IgD-negative memory B cell (primary cell): ENCODE results near the gene BMF. TPM values are rescaled to one million over a fixed set of nuclear protein-coding genes. Genes with fewer than 3 reads are reported as not detected.

Experiments
- H3K27ac Mint-ChIP-seq, 3 donors: one replicate each; pipeline ENCODE4 v1.8.0; 2020 to 2022; ENCODE audit warnings: mild to moderate bottlenecking in 3 of 3, mixed read lengths in 3 of 3, moderate library complexity in 1 of 3
- H3K27me3 Mint-ChIP-seq: one replicate; pipeline ENCODE4 v1.8.0; 2021; ENCODE audit warnings: mixed read lengths
- H3K36me3 Mint-ChIP-seq: one replicate; pipeline ENCODE4 v1.8.0; 2020; ENCODE audit warnings: mild to moderate bottlenecking, mixed read lengths
- H3K4me1 Mint-ChIP-seq, 3 donors: one replicate each; pipeline ENCODE4 v1.8.0; 2020 to 2022; ENCODE audit warnings: mixed read lengths in 3 of 3, mild to moderate bottlenecking in 1 of 3
- H3K4me3 Mint-ChIP-seq, 4 donors: one replicate each; pipeline ENCODE4 v1.8.0; 2020 to 2022; ENCODE audit warnings: mild to moderate bottlenecking in 4 of 4, mixed read lengths in 4 of 4, moderate library complexity in 3 of 4
- H3K9me3 Mint-ChIP-seq, 3 donors: one replicate each; pipeline ENCODE4 v1.8.0; 2020 to 2021; ENCODE audit warnings: mixed read lengths in 3 of 3, mild to moderate bottlenecking in 1 of 3
- polyA plus RNA-seq: library from polyadenylated mRNA; unstranded; fragments of 300-500 nt; fragmentation: Illumina TruSeq; gene quantifications from one replicate; pipeline ENCODE4 v1.2.3, GENCODE V29; 2021

BMF gene
- polyA plus RNA-seq, 1 donor from 2014 or later = 5.8 TPM

DNA sequence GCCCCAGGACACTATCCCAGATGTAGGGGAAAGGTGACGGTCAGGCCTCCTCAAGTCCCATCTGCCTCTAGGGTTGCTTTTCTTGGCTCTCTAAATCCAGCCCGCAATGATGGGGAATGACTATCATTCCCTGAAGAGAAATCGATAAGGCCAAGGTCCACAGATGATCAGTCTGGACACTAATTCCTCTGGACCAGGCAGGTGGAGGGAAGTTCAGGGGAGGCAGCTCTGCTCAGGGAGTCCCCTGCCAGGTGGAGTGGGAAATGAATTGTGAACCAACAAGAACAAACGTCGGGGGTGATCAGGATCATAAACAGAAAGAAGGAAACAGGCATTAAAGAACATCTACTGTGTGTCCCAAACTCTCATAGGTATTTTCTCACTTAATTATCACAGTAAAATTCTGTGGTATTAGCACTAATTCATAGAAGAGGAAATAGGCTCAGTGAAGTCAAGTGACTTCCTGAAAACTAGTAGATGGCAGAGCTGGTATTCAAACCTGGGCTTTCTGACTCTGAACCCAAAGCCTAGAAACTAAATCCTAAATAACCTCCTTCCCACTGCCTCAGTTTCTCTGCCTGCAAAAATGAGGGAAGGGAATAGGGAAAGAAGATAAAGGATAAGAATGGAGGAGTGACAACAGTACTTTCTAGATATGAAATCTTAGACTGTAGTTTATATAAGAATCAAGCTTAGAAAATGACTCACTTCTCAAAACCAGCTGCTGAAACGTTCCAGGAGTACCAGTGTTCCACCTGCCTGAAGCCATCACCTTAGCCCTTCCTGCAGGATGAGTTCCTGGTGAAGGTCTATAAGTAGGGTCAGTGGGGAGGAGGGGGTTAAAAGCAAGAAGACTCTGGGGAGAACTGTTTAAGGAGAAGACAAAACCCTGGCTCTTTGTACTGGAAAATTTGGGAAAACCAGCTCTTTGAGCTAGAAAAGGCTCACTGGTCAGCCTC is 7.5 kb downstream of the BMF start:
- peaks cover 13% of the 10 kb centered on the region for H3K36me3 Mint-ChIP-seq
- H3K4me1 Mint-ChIP-seq = peaks cover 53 to 84% (median 79%) of the 10 kb centered on the region in 3 donors

DNA sequence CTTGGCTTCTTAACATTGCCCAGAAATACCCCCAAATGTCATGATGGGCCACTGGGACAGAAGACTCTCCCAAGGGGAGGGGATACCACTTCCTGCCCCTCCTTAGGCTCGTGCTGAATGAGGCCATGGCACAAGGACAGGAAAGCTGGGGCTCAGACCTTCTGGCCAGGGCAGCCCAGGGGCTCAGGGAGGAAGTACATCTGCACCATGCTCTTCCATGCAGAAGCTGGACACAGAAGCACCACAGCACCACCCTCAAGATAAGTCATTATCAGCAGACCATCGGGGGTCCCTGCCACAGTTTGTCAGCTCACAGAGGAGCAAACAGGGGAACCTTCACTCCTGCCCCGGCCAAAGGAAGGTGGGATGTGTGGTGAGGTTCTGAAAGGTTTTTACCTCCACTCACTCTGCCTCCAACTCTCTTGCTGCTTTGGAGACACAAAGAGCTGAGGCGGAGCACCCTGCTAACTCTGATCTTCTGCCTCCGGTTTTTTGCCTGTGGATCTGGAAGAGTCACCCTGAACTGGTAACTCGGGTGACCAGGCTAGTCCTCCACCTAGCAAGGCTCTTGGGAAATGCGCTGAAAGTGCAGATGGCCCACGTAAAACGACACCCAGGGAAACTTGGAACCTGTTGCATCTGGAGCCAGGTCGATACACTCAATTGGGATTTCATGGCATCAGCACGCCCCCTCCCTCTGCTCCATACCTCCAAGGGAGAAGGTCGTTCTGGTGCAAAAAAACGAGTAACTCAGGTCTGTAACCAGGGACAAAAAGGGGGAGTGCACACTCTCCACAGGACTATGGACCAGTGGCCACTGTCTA is 8.3 kb downstream of the BMF start:
- H3K9me3 Mint-ChIP-seq = no peaks in the 10 kb centered on the region
- H3K36me3 Mint-ChIP-seq = peaks cover 13% of the 10 kb centered on the region
- H3K4me3 Mint-ChIP-seq = peak overlapping the region in 3 of 4 donors; percentile 77 to 96 (median 91)
- H3K27ac Mint-ChIP-seq = peak overlapping the region; percentile 92 to 98 (median 97)
- no peaks in the 10 kb centered on the region for H3K27me3 Mint-ChIP-seq
- peaks cover 52 to 82% (median 78%) of the 10 kb centered on the region in 3 donors for H3K4me1 Mint-ChIP-seq

More for the DNA sequence above, 7.5 kb downstream of the BMF start:
- Mint-ChIP-seq H3K4me3 (peak overlapping the region; percentile 65 to 96 (median 84)), H3K9me3 (no peaks in the 10 kb centered on the region), H3K27me3 (no peaks in the 10 kb centered on the region), H3K27ac (peak overlapping the region; percentile 92 to 98 (median 97))

DNA sequence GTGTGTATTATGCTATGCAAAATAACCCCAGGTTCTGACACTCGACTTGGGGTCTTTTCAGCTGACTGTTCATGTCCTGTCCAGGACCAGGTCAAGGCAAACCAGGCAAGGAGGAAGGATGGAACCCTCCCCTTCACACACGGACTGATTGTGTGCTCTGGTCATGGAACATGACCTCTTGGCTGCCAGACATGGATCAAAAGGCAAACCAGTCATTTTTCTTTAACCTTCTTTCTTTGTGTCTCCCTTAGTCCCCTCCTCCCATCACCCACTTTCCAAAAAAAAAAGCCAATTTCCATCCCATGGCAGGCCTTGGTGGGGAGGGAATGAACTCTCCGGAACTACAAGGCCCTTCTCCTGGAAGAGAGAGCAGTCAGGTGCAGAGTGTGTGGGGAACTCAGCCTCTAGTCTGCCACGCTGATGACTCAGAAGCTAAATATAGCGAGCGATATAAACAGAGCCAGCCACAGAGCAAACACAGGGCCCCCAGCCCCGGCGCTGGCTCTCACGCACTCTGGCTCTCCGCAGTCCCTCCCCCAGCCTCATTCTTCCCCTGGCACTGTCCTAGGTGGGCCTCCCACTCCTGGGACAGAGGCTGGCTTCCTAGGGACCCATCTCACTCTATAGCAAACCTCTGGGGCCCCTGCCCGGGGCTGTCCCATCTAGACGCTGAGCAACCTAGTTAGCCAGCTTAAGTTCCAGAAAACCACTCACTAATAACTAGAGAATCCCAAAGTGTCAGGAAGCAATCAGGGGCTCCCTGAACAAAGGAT is 10.0 kb downstream of the BMF start:
- Mint-ChIP-seq H3K27ac (peak overlapping the region; percentile 88 to 99 (median 98)), H3K4me3 (peak overlapping the region; percentile 63 to 96 (median 82)), H3K9me3 (no peaks in the 10 kb centered on the region), H3K27me3 (no peaks in the 10 kb centered on the region), H3K36me3 (peaks cover 10% of the 10 kb centered on the region), H3K4me1 (peaks cover 56 to 84% (median 78%) of the 10 kb centered on the region in 3 donors)

DNA sequence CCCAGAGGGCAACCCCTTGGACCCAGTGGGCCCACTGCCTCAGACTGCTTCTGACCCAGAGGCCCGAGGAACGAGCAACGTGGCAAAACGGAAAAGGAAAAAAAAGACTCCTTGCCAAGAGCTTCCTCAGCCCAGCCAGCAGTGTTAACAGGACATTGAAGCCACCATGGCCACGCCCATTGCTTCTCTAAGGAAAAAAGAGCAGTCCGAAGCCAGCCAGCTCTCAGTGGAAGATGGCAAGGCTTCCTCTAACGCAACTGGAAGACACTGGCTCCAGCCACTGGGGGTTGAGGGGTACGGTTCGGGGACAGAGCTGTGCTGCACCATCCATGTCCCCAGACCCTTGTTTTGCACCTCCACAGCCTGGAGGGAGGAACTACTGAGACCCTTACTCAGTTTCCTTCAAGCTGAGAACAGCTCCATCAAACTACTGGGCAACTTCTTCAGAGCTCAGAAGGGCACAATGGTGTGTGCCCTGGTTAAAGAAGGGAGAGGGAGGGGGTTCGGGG is 10.7 kb downstream of the BMF start:
- H3K27me3 Mint-ChIP-seq = no peaks in the 10 kb centered on the region
- H3K27ac Mint-ChIP-seq = peak overlapping the region; percentile 88 to 99 (median 98)
- peaks cover 62 to 87% (median 81%) of the 10 kb centered on the region in 3 donors for H3K4me1 Mint-ChIP-seq
- peaks cover 10% of the 10 kb centered on the region for H3K36me3 Mint-ChIP-seq
- H3K9me3 Mint-ChIP-seq = no peaks in the 10 kb centered on the region
- peak overlapping the region; percentile 21 to 96 (median 82) for H3K4me3 Mint-ChIP-seq

DNA sequence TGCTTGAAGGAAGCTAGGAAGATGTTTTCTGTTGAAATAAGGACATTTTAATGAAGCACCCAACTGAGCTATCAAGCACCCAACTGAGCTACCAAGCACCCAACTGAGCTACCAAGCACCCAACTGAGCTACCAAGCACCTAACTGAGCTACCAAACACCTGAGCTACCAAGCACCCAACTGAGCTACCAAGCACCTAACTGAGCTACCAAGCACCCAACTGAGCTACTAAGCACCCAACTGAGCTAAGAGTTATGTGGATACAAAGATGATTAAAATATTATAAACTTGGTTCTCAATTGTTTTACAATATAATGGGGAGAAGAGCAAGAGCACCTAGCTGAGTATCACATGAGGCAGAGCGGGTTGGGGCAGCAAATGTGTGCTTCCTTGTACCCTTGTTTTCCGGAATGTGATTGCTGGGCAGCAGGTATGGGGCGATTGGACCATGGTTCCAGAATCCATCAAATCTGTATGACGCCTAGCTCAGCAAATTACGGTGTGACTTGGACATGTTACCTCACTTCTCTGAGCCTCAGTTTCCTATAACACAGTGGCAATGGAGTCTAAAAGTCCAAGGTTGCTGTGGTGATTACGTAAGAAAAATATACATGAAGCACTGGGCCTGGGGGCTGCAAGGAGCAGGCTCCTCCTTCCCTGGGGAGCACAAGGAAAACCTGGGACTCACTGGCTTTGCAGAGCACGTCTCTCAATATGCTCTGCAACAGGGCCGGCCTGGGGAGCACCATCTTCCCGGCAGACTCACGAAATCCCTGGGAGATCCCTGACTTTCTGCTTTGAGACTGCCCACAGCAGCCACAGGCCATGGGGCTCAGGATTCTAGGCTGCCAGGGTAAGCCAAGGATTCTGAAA is 11.3 kb downstream of the BMF start:
- Mint-ChIP-seq H3K4me3 (peak overlapping the region; percentile 21 to 96 (median 82)), H3K36me3 (peaks cover 7% of the 10 kb centered on the region), H3K9me3 (no peaks in the 10 kb centered on the region), H3K4me1 (peaks cover 67 to 86% (median 80%) of the 10 kb centered on the region in 3 donors), H3K27me3 (no peaks in the 10 kb centered on the region), H3K27ac (peak overlapping the region; percentile 88 to 99 (median 98))

DNA sequence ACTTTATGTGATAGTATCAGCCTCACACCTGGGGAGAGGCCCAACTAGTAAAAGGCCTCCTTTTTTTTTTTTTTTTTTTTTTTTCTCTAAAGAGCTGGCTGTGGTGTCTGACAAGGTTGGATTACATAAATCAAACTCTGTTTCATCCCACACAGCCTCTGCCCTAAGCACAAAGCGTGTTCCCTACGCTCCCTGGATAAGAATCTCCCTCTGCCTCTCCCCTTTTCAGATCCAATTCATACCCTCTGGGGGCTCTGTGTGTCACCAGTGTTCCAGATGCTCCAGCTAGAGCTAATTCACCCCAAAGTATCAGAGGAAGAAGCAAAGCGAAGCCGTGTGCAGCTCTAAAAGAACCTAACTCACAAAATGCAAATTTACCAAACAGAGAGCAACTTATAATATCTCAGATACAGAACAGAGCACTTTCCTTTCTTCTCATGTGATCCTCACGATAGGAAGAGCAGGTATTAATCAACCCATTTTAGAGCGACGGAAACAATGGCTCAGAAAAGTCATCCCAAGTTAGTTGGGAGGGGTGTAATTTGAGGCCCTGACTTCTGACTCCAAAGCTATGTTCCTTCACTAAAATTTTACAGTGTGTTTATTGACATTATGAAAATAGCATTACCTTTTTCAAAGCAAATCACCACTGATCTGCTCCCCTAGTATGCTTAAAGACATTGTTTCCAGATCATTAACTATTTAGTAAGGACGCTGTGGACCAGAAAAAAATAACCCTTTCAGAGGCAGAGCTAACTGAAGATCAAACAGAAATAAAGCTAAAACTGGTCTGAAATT is 12.4 kb downstream of the BMF start:
- Mint-ChIP-seq H3K27ac (peak overlapping the region; percentile 88 to 93 (median 92)), H3K4me1 (peaks cover 69 to 88% (median 80%) of the 10 kb centered on the region in 3 donors), H3K36me3 (peaks cover 5% of the 10 kb centered on the region), H3K27me3 (no peaks in the 10 kb centered on the region), H3K4me3 (peak overlapping the region; percentile 36 to 85 (median 71)), H3K9me3 (no peaks in the 10 kb centered on the region)

DNA sequence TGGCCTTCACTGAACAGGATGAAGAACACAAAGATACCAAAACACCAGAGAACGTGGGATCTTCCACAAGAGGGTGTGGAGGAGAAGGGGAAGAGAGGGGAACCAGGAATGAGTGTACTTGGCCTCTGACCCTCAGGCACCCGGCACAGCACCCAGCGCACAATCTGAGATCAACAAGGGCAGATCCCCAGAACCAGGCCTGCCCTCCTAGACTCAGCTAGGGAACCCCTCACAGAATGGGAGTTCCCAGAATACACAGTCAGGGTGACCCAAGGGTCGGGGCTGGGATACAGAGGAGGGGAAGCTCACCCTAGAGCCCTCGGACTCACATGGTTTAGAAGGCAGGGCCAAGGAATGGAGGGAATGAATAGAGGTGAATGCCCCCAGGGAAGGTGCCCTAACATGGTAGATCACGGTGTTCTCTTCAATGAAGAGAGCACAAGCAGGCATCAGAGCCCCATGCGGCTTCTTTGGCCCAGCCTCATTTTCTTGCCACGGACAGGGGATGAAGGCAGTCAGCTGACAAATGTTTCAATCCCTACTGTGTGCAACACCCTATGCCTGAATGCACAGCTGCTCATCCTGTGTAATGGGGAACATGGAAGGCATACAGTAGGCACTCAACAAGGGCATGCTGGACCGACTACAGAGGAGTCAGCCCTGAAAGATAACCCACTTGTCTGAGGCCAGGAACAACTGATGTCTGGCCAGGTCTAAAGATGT is 13.1 kb downstream of the BMF start:
- no peaks in the 10 kb centered on the region for H3K9me3 Mint-ChIP-seq
- H3K36me3 Mint-ChIP-seq = peaks cover 2% of the 10 kb centered on the region
- H3K4me1 Mint-ChIP-seq = peaks cover 64 to 80% (median 75%) of the 10 kb centered on the region in 3 donors
- peak overlapping the region; percentile 88 to 93 (median 92) for H3K27ac Mint-ChIP-seq
- no peaks in the 10 kb centered on the region for H3K27me3 Mint-ChIP-seq
- H3K4me3 Mint-ChIP-seq = peak overlapping the region in 3 of 4 donors; percentile 38 to 86 (median 77)

DNA sequence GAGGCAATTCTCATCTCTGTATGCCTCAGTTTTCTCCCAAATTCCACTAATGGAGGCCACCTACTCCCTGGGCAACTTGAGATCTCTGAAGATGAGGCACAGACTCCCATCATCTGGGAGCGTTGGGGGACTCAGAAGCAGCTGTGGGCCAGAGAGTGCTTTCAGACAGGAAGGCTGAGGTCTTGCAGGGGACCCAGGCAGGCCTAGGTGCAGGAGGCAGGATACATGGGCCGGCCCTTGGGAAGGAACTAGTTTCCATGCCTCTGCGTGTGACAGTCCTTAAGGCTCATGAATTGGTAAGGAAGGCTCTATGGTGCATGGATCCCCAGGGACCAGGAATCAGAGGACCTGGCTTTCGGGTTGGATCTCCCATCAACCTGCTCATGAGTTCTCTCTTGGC is 14.5 kb downstream of the BMF start:
- H3K36me3 Mint-ChIP-seq = peaks cover 4% of the 10 kb centered on the region

DNA sequence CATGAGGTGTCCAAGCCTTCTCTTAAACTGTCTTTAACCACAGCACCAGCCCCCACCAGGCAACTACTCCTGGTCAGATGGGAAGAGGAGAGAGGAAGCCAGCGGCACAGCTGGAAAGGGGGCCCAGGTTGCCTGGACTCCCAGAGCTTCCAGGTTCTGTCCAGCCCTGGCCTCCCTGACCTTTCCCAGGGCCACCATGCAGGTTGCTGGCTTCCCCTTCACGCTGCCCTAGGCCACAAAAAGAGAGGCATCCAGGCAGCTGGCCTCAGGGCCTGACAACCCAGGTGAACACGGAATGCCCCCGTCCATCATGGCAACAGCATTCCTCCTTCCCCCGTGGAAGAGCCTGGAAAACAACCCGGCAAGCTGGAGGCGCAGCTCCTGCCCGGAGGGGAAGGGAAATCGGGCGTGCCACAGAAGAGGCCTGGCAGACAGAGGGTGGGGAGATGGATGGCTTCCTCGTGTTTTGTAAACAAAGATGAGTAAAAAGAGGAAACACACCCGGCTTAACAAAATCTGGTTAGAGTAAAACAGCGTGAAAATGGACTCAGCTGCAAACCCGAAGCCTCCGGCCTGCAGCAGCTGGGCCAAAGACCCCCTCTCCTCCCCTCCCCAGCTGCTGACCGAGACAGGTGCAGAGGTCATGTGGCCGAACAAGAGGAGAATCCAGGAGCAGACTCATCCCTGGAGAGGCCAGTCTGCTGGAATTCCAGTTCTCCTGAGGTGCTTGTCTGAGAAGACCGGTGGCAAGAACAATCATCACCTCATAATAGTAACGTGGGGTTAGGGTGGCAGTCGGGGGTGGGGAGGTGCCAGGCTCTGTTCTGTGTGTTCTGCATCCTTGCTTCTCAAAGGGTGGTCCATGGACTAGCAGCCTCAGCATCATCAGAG is 15.5 kb downstream of the BMF start:
- Mint-ChIP-seq H3K27ac (peak overlapping the region; percentile 92 to 97 (median 95)), H3K9me3 (no peaks in the 10 kb centered on the region), H3K36me3 (peaks cover 4% of the 10 kb centered on the region), H3K27me3 (no peaks in the 10 kb centered on the region), H3K4me3 (peak overlapping the region; percentile 77 to 94 (median 88)), H3K4me1 (peaks cover 53 to 59% (median 53%) of the 10 kb centered on the region in 3 donors)

More for the DNA sequence above, 14.5 kb downstream of the BMF start:
- no peaks in the 10 kb centered on the region for H3K27me3 Mint-ChIP-seq
- H3K9me3 Mint-ChIP-seq = no peaks in the 10 kb centered on the region
- peak overlapping the region; percentile 92 to 95 (median 93) for H3K27ac Mint-ChIP-seq
- peaks cover 61 to 69% (median 63%) of the 10 kb centered on the region in 3 donors for H3K4me1 Mint-ChIP-seq
- H3K4me3 Mint-ChIP-seq = peak overlapping the region; percentile 77 to 94 (median 88)

DNA sequence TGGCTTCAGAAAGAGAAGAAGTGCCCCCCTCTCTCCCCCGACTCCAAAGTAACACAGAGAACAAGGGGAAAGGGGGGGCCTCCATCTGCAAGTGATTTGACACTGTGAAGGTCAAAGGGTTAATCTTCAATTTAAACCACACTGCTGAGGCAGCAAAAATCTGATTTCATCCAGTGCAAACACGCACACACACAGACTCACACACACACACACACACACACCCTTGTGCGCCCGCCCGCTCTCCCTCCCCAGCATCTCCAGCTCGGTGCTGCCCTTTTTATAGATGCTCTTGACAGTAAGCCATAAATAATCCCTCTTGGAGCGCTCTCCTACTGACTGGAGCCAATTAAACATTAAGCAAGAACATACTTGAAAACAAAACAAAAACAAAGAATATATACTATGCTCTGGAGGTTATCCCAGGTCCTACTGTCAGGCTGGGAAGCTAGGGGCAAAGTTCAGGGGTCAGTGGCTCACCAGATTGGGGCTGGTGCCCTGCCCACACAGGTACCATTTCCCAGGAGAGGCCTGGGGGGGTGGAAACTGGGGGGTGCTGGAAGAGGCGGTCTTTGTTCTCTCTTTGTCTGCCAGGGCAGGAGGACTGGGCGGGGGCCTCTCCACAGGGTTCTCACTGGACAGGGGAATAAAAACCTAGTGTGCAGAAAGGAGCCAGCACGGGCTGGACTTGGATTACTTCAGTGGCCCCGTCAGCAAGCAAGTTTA is 16.3 kb downstream of the BMF start:
- peak overlapping the region; percentile 92 to 97 (median 95) for H3K27ac Mint-ChIP-seq

DNA sequence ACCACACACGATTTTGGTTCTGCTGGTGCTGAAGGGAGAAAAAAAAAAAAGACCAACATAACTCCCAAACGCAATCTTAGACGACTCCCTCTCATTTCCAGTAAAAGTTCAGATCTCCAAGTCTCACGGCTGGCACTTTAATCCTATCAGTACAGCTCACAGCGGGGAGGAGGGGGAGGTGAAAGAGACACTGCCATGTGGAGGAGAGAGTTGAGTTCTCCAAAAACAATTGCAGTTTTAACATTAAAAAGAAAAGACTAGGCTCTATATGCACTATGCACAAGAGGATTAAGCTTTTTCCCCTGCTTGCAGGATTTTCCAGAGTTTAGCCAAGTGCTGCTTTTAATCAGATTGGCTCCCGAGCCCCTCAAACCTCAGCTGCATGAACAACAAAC is 16.8 kb downstream of the BMF start:
- Mint-ChIP-seq H3K27ac (peak overlapping the region; percentile 92 to 97 (median 95)), H3K27me3 (no peaks in the 10 kb centered on the region), H3K4me1 (peaks cover 44 to 55% (median 49%) of the 10 kb centered on the region in 3 donors), H3K9me3 (no peaks in the 10 kb centered on the region), H3K4me3 (peak overlapping the region in 2 of 4 donors; percentile 49 to 77), H3K36me3 (peaks cover 4% of the 10 kb centered on the region)

More for the DNA sequence above, 16.3 kb downstream of the BMF start:
- Mint-ChIP-seq H3K27me3 (no peaks in the 10 kb centered on the region), H3K4me1 (peaks cover 47 to 53% (median 51%) of the 10 kb centered on the region in 3 donors), H3K36me3 (peaks cover 4% of the 10 kb centered on the region), H3K9me3 (no peaks in the 10 kb centered on the region), H3K4me3 (peak overlapping the region in 3 of 4 donors; percentile 77 to 94 (median 77))
